CD4-positive, alpha-beta T cell treated with Interferon gamma for 1 hour (primary cell): Measurements from ENCODE around the gene EPB41L3.
"Not testable (repeated sequence)": the region's sequence is repeated elsewhere in the genome, so short reads cannot be mapped to it uniquely, and the experiment has no call there.

Source experiments
- DNase-seq: peaks from one replicate; pipeline ENCODE4 v3.0.0-alpha.2; 2020

EPB41L3 gene

GRCh38 chr18:5530629-5531178 lies 13.1 kb downstream of the EPB41L3 start:
- no peak for DNase-seq

- no peak for DNase-seq
Measured at GRCh38 chr18:5529471-5529870, 14.3 kb downstream of the EPB41L3 start.

GRCh38 chr18:5527603-5528002 lies 16.2 kb downstream of the EPB41L3 start:
- no peak for DNase-seq

GRCh38 chr18:5524660-5525059 lies 19.1 kb downstream of the EPB41L3 start:
- no peak for DNase-seq

- DNase-seq, result no peak
Measured at GRCh38 chr18:5521000-5521399, 22.8 kb downstream of the EPB41L3 start.

GRCh38 chr18:5520464-5520863 lies 23.3 kb downstream of the EPB41L3 start:
- DNase-seq, result no peak

GRCh38 chr18:5519448-5520298 lies 24.1 kb downstream of the EPB41L3 start:
- no peak for DNase-seq

GRCh38 chr18:5518899-5519371 lies 24.9 kb downstream of the EPB41L3 start:
- DNase-seq, result no peak

- DNase-seq, result no peak
Measured at GRCh38 chr18:5518179-5518770, 25.5 kb downstream of the EPB41L3 start.

- no peak for DNase-seq
Measured at GRCh38 chr18:5516841-5517240, 27.0 kb downstream of the EPB41L3 start.

GRCh38 chr18:5515011-5515784 lies 28.6 kb downstream of the EPB41L3 start:
- DNase-seq, result no peak

- no peak for DNase-seq
Measured at GRCh38 chr18:5513947-5514346, 29.9 kb downstream of the EPB41L3 start.

GRCh38 chr18:5512176-5512575 lies 31.6 kb downstream of the EPB41L3 start:
- DNase-seq, result no peak

GRCh38 chr18:5511541-5511940 lies 32.3 kb downstream of the EPB41L3 start:
- not testable (repeated sequence) for DNase-seq

GRCh38 chr18:5510135-5510846 lies 33.5 kb downstream of the EPB41L3 start:
- DNase-seq, result no peak

GRCh38 chr18:5508821-5509220 lies 35.0 kb downstream of the EPB41L3 start:
- DNase-seq, result no peak

GRCh38 chr18:5507756-5508155 lies 36.0 kb downstream of the EPB41L3 start:
- no peak for DNase-seq

GRCh38 chr18:5506174-5506573 lies 37.6 kb downstream of the EPB41L3 start:
- DNase-seq, result no peak

- no peak for DNase-seq
Measured at GRCh38 chr18:5503740-5504139, 40.1 kb downstream of the EPB41L3 start.

- no peak for DNase-seq
Measured at GRCh38 chr18:5500158-5500939, 43.4 kb downstream of the EPB41L3 start.

GRCh38 chr18:5498452-5498851 lies 45.3 kb downstream of the EPB41L3 start:
- no peak for DNase-seq

GRCh38 chr18:5496305-5496704 lies 47.5 kb downstream of the EPB41L3 start:
- DNase-seq, result no peak
